Bronchial epithelial cell (primary cell): Measurements from ENCODE around the gene CEP85L. TPM values are rescaled to one million over a fixed set of nuclear protein-coding genes. Genes with fewer than 3 reads are reported as not detected.

Experiments used
- DNase-seq: peaks from one replicate; pipeline ENCODE4 v3.0.0-alpha.2; 2010; ENCODE audit warnings: low read depth
- FAIRE-seq: peaks from 2 replicates; lab custom pipeline; 2011; peaks lifted over from hg19 to GRCh38; lab: Jason Lieb, UNC
- H3K27me3 ChIP-seq: 2 replicates; pipeline ENCODE4 v1.5.1; 2011; ENCODE audit warnings: low read length; ENCODE audit not compliant: control insufficient read depth, insufficient read depth
- H3K36me3 ChIP-seq: 2 replicates; pipeline ENCODE4 v1.5.1; 2011; ENCODE audit warnings: low read length; ENCODE audit not compliant: control insufficient read depth, insufficient read depth
- H3K4me3 ChIP-seq: 2 replicates; pipeline ENCODE4 v1.5.1; 2011; ENCODE audit warnings: mild to moderate bottlenecking, low read depth, low read length, control low read depth
- CTCF ChIP-seq: IDR thresholded peaks from 2 replicates; pipeline ENCODE4 v1.5.1; 2011; ENCODE audit warnings: mild to moderate bottlenecking, moderate library complexity, low read length, control low read depth, inconsistent platforms; ENCODE audit not compliant: insufficient read depth, severe bottlenecking
- total RNA-seq: library from RNA; depleted of rRNA; stranded (reverse); fragments of >200 nt; gene quantifications from 2 replicates; pipeline ENCODE4 v1.2.1, GENCODE V29; 2014

Gene CEP85L
- total RNA-seq, 1 donor from 2014 or later = 7.1 TPM

GRCh38 chr6:118625833-118626232, 25.6 kb downstream of the CEP85L start:
- Histone ChIP-seq H3K36me3 (peaks cover 1% of the 10 kb centered on the region), H3K27me3 (no peaks in the 10 kb centered on the region), H3K4me3 (no peak overlapping the region)
- no peak for TF ChIP-seq CTCF
- FAIRE-seq (no peak), DNase-seq (no peak)

GRCh38 chr6:118621799-118622470, 29.5 kb downstream of the CEP85L start:
- no peak for TF ChIP-seq CTCF
- no peaks in the 10 kb centered on the region for H3K36me3 ChIP-seq
- no peaks in the 10 kb centered on the region for H3K27me3 ChIP-seq
- DNase-seq (no peak), FAIRE-seq (no peak)
- H3K4me3 ChIP-seq = no peak overlapping the region

- TF ChIP-seq CTCF = no peak
- Histone ChIP-seq H3K4me3 (no peak overlapping the region), H3K36me3 (no peaks in the 10 kb centered on the region), H3K27me3 (no peaks in the 10 kb centered on the region)
- DNase-seq (no peak), FAIRE-seq (no peak)
Observed at GRCh38 chr6:118620202-118620601, 31.2 kb downstream of the CEP85L start.

- FAIRE-seq (no peak), DNase-seq (peak; percentile 29)
- Histone ChIP-seq H3K4me3 (no peak overlapping the region), H3K27me3 (no peaks in the 10 kb centered on the region), H3K36me3 (no peaks in the 10 kb centered on the region)
- peak; percentile 85 for TF ChIP-seq CTCF
Observed at GRCh38 chr6:118618676-118619377, 32.6 kb downstream of the CEP85L start.

GRCh38 chr6:118617417-118617816, 34.0 kb downstream of the CEP85L start:
- Histone ChIP-seq H3K4me3 (no peak overlapping the region), H3K27me3 (no peaks in the 10 kb centered on the region), H3K36me3 (no peaks in the 10 kb centered on the region)
- no peak for TF ChIP-seq CTCF
- DNase-seq = no peak
- peak; percentile 36 for FAIRE-seq
